Bronchial epithelial cell (primary cell): ENCODE data around the gene RESF1. TPM values are rescaled to one million over a fixed set of nuclear protein-coding genes. Genes with fewer than 3 reads are reported as not detected.
"Not testable (repeated sequence)": the region's sequence is repeated elsewhere in the genome, so short reads cannot be mapped to it uniquely, and the experiment has no call there.

ENCODE experiments used
- DNase-seq: peaks from one replicate; pipeline ENCODE4 v3.0.0-alpha.2; 2010; ENCODE audit warnings: low read depth
- FAIRE-seq: peaks from 2 replicates; lab custom pipeline; 2011; peaks lifted over from hg19 to GRCh38; lab: Jason Lieb, UNC
- H3K27me3 ChIP-seq: 2 replicates; pipeline ENCODE4 v1.5.1; 2011; ENCODE audit warnings: low read length; ENCODE audit not compliant: control insufficient read depth, insufficient read depth
- H3K36me3 ChIP-seq: 2 replicates; pipeline ENCODE4 v1.5.1; 2011; ENCODE audit warnings: low read length; ENCODE audit not compliant: control insufficient read depth, insufficient read depth
- H3K4me3 ChIP-seq: 2 replicates; pipeline ENCODE4 v1.5.1; 2011; ENCODE audit warnings: mild to moderate bottlenecking, low read depth, low read length, control low read depth
- total RNA-seq: library from RNA; depleted of rRNA; stranded (reverse); fragments of >200 nt; gene quantifications from 2 replicates; pipeline ENCODE4 v1.2.1, GENCODE V29; 2014
- TF ChIP-seq, protein P1 (sequence below): IDR thresholded peaks from 2 replicates; pipeline ENCODE4 v1.5.1; 2011; ENCODE audit warnings: mild to moderate bottlenecking, moderate library complexity, low read length, control low read depth, inconsistent platforms; ENCODE audit not compliant: insufficient read depth, severe bottlenecking

The RESF1 gene
- total RNA-seq, 1 donor from 2014 or later: 15.3 TPM

DNA sequence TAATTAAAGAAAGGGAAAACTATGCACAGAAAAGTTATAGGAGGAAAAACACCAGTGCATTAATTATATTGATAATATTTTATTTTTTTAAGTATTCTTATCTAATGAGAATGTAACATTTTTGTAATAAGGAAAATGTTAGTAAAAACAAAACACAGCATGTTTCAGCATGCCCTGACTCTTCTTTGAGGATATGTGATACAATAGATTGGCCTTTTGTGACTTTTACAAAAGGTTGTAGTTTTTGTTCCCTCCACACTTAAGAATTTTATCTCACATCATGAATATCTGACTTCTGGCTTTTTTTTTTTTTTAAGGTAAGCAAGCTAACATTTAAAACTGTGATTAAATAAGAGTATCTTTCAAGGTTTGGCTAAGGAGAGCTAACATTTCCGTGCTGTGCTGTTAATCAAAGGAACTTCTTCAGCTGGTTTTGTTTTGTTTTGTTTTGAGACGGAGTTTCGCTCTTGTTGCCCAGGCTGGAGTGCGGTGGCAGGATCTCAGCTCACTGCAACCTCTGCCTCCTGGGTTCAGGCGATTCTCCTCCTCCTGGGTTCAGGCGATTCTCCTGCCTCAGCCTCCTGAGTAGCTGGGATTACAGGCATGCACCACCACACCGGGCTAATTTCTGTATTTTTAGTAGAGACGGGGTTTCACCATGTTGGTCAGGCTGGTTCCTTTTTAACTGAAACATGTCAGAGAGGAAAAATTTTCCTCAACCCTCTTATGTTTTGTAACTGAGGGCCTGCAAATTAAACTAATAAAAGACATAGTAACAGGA, 30.8 kb upstream of the RESF1 start:
- no peaks in the 10 kb centered on the region for H3K36me3 ChIP-seq
- H3K4me3 ChIP-seq: no peak overlapping the region
- no peaks in the 10 kb centered on the region for H3K27me3 ChIP-seq
- TF ChIP-seq, protein P1, sequence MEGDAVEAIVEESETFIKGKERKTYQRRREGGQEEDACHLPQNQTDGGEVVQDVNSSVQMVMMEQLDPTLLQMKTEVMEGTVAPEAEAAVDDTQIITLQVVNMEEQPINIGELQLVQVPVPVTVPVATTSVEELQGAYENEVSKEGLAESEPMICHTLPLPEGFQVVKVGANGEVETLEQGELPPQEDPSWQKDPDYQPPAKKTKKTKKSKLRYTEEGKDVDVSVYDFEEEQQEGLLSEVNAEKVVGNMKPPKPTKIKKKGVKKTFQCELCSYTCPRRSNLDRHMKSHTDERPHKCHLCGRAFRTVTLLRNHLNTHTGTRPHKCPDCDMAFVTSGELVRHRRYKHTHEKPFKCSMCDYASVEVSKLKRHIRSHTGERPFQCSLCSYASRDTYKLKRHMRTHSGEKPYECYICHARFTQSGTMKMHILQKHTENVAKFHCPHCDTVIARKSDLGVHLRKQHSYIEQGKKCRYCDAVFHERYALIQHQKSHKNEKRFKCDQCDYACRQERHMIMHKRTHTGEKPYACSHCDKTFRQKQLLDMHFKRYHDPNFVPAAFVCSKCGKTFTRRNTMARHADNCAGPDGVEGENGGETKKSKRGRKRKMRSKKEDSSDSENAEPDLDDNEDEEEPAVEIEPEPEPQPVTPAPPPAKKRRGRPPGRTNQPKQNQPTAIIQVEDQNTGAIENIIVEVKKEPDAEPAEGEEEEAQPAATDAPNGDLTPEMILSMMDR: no peak
- FAIRE-seq (no peak), DNase-seq (peak; percentile 27)

DNA sequence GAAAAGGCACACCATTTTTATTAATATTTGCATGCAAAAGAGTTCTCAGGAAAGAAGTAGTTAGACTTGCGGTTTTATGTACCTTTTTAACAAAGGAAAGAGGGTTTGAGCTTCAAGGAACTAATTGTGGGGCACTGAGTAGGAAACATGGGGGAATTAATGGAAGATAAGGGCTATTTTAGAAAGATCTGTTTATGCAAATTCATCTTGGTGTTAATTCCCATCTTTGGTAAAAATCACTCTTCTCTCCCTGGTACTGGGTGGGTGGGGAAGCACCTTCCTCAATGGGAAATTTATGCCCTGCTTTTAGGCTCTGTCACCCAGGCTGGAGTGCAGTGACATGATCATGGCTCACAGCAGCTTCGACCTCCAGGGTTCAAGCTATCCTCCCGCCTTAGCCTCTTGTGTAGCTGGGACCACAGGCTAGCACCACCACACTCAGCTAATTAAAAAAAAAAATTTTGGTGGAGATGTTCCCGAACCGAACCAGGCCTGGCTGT, 30.1 kb upstream of the RESF1 start:
- no peaks in the 10 kb centered on the region for H3K36me3 ChIP-seq

DNA sequence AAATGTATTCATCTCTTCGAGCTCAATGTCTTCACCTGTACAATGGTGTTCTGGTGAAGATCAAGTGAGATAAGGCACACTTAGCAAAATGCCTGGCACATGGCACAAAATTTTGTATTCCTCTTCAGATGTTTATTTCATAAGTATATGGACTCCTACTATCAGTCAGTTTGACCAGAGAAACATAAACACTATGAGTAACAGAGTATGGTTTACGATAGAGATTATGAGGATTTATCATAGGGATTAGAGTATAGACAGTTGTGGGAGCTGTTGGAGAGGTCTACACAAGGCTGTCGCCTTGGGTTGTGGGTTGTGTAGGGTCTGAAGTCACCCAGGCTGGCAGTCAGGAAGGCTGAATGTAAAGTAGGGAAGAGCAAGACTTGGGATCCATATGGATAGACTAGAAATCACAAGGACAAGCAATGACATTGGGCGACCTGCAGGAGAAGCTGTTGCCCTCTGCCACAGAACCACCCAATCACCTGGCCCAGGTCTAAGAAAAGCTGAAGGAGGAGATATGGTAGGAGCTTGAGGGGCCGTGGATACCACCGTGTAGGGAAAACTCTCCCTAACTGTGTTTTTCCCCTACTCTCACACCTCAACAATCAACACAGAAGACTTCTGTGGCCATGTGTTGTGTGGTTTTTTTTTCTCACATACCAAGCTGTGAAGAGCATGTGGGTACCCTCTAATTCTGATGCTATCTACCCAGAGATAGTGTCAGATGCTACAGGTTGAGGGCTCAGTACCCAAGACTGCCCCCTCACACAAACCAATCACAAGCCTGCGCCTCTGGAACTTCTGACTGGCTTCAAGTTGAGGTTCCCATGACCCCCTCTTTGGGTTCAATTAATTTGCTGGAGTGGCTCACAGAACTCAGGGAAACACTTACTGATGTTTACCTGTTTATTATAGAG, 27.2 kb upstream of the RESF1 start:
- no peak for DNase-seq
- H3K4me3 ChIP-seq: no peak overlapping the region

More for the DNA sequence above, 30.1 kb upstream of the RESF1 start:
- TF ChIP-seq, protein P1: no peak
- no peaks in the 10 kb centered on the region for H3K27me3 ChIP-seq
- no peak for DNase-seq
- no peak for FAIRE-seq
- H3K4me3 ChIP-seq: no peak overlapping the region

DNA sequence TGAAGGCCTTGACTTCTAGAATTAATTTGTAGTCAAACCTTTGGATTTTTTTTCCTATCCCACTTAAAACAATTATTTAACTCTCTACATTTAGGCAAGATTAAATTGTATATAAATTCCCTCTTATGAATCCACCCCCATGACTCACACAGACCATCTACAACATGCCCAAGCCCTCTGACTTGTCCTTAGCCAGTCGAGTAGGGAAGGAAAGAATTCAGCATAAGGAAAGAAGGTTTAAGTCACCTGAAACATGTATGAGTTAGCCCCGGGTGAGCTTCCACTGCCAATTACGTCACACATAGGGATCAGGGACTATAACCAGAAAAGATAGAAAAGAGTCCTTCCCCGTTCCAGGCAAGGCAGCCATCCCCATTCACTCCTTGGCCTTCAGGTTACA, 14.9 kb upstream of the RESF1 start:
- Histone ChIP-seq H3K27me3 (no peaks in the 10 kb centered on the region), H3K4me3 (no peak overlapping the region), H3K36me3 (no peaks in the 10 kb centered on the region)
- peak; percentile 93 for DNase-seq
- no peak for FAIRE-seq
- TF ChIP-seq, protein P1: no peak

More for the DNA sequence above, 27.2 kb upstream of the RESF1 start:
- Histone ChIP-seq H3K36me3 (no peaks in the 10 kb centered on the region), H3K27me3 (no peaks in the 10 kb centered on the region)
- TF ChIP-seq, protein P1: no peak
- no peak for FAIRE-seq

DNA sequence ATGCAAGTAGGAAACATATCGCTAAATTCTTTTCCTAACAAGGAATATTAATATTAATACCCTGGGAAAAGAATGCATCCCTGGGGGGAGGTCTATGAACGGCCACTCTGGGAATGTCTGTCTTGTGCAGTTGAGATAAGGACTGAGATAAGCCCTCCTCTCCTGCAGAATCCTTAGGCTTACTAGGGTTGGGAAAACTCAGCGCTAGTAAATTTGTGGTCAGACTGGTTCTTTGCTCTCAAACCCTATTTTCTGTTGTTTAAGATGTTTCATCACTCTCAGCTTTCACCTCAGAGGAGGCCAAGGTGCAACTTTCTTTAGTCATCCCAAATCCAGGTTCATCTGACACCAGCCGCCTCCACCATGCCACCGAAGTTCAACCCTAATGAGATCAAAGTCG, 11.2 kb upstream of the RESF1 start:
- TF ChIP-seq, protein P1: no peak
- H3K36me3 ChIP-seq: no peaks in the 10 kb centered on the region
- DNase-seq (no peak), FAIRE-seq (no peak)
- no peak overlapping the region for H3K4me3 ChIP-seq
- no peaks in the 10 kb centered on the region for H3K27me3 ChIP-seq

DNA sequence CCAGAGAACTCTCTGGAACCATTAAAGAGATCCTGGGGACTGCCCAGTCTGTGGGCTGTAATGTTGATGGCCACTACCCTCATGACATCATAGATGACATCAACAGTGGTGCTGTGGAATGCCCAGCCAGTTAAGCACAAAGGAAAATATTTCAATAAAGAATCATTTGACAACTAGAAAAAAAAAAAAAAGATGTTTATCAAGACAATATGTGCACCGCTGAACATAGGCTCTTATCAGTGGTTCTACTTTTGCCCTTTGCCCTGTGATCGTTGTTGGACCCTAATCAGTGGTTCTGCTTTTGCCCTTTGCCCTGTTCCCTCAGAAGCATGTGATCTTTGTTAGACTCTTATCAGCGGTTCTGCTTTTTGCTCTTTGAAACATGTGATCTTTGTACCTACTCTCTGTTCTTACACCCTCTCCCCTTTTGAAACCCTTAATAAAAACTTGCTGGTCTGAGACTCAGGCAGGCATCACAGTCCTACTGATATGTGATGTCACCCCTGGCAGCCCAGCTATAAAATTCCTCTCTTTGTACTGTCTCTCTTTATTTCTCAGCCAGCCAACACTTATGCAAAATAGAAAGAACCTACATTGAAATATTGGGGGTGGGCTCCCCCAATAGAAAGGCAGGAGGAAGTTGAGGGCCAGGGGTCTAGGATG, 10.4 kb upstream of the RESF1 start:
- H3K4me3 ChIP-seq, H3K27me3 ChIP-seq, H3K36me3 ChIP-seq, FAIRE-seq, DNase-seq: not testable (repeated sequence)
